Vagina (tissue), 2 donors: ENCODE results near the gene COLEC12. TPM values are rescaled to one million over a fixed set of nuclear protein-coding genes. Genes with fewer than 3 reads are reported as not detected.

Experiments
- DNase-seq, 2 donors: peaks; one replicate each; pipeline ENCODE4 v3.0.0-alpha.2; 2017; ENCODE audit errors: extremely low spot score in 2 of 2
- H3K27ac ChIP-seq: fragments of 200-600 bp; sonication (generic); one replicate; pipeline ENCODE4 v1.5.1; 2019
- H3K27me3 ChIP-seq: fragments of 200-600 bp; sonication (generic); one replicate; pipeline ENCODE4 v1.5.1; 2019
- H3K36me3 ChIP-seq, 2 donors: fragments of 200-600 bp; sonication (generic); one replicate each; pipeline ENCODE4 v1.5.1; 2017 to 2019
- H3K4me1 ChIP-seq: fragments of 200-600 bp; sonication (generic); one replicate; pipeline ENCODE4 v1.5.1; 2019
- H3K4me3 ChIP-seq, 2 donors: fragments of 200-600 bp; sonication (generic); 1 replicate in 1 of 2; 2 replicates in 1 of 2; pipeline ENCODE4 v1.5.1; 2016 to 2019
- H3K9me3 ChIP-seq: fragments of 200-600 bp; sonication (generic); one replicate; pipeline ENCODE4 v1.5.1; 2019
- CTCF ChIP-seq, 3 experiments: fragments of 450-650 bp in 2 of 3; fragments of 200-600 bp in 1 of 3; sonication (generic) in 1 of 3; IDR thresholded peaks; one replicate each; pipeline ENCODE4 v1.5.1; 2017 to 2019; ENCODE audit warnings: antibody characterized with exemption in 3 of 3, mild to moderate bottlenecking in 2 of 3, moderate library complexity in 2 of 3
- POLR2A ChIP-seq, 2 donors: fragments of 450-650 bp; IDR thresholded peaks; one replicate each; pipeline ENCODE4 v1.6.1; 2017; ENCODE audit warnings: antibody characterized with exemption in 2 of 2, mild to moderate bottlenecking in 2 of 2, moderate library complexity in 2 of 2
- POLR2AphosphoS5 ChIP-seq, 2 donors: sonication (generic); formaldehyde crosslinking; IDR thresholded peaks; one replicate each; pipeline ENCODE4 v1.9.0; 2017; ENCODE audit warnings: antibody characterized with exemption in 2 of 2, mild to moderate bottlenecking in 2 of 2, low read depth in 1 of 2; ENCODE audit not compliant: insufficient read depth in 1 of 2
- intact Hi-C: fragments of 100-400 bp; cut with DNase I; formaldehyde crosslinking; loops from one replicate; pipeline ENCODE4 v1.15.1; 2023
- total RNA-seq: library from RNA; depleted of rRNA; stranded (reverse); fragments of >200 nt; gene quantifications from one replicate; pipeline ENCODE4 v1.2.3, GENCODE V29; 2016

The COLEC12 gene
- total RNA-seq, 1 donor from 2014 or later = 18.9 TPM

GRCh38 chr18:499776-500631 is 497 bp downstream of the COLEC12 start:
- peak overlapping the region; percentile 44 for H3K27ac ChIP-seq

GRCh38 chr18:498931-499775 is 1.3 kb downstream of the COLEC12 start:
- intact Hi-C loops = no loop called here
- H3K27me3 ChIP-seq = no peaks in the 10 kb centered on the region
- H3K36me3 ChIP-seq = no peaks in the 10 kb centered on the region
- no peak for DNase-seq
- H3K4me1 ChIP-seq = peaks cover 19% of the 10 kb centered on the region
- no peaks in the 10 kb centered on the region for H3K9me3 ChIP-seq
- peak overlapping the region; percentile 51 to 57 for H3K4me3 ChIP-seq
- H3K27ac ChIP-seq = peak overlapping the region; percentile 44
- TF ChIP-seq POLR2AphosphoS5 (IDR thresholded peaks at IDR 0.05; ENCODE audit: insufficient read depth in 1 of 2, low read depth in 1 of 2) (peak in 1 of 2 donors; percentile 21), POLR2A (IDR thresholded peaks at IDR 0.05) (no peak), CTCF (IDR thresholded peaks at IDR 0.05) (no peak)

More at GRCh38 chr18:499776-500631, 497 bp downstream of the COLEC12 start:
- peaks cover 19% of the 10 kb centered on the region for H3K4me1 ChIP-seq
- no peaks in the 10 kb centered on the region for H3K36me3 ChIP-seq
- TF ChIP-seq POLR2A (IDR thresholded peaks at IDR 0.05) (no peak), CTCF (IDR thresholded peaks at IDR 0.05) (no peak), POLR2AphosphoS5 (IDR thresholded peaks at IDR 0.05; ENCODE audit: insufficient read depth in 1 of 2, low read depth in 1 of 2) (peak in 1 of 2 donors; percentile 43)
- DNase-seq = no peak
- H3K9me3 ChIP-seq = no peaks in the 10 kb centered on the region
- intact Hi-C loops = no loop called here
- H3K27me3 ChIP-seq = no peaks in the 10 kb centered on the region
- H3K4me3 ChIP-seq = peak overlapping the region; percentile 51 to 57

GRCh38 chr18:497688-498087 is 2.8 kb downstream of the COLEC12 start:
- Histone ChIP-seq H3K9me3 (no peaks in the 10 kb centered on the region), H3K4me3 (no peak overlapping the region), H3K27ac (no peak overlapping the region), H3K27me3 (no peaks in the 10 kb centered on the region), H3K36me3 (no peaks in the 10 kb centered on the region), H3K4me1 (peaks cover 19% of the 10 kb centered on the region)
- DNase-seq = no peak
- TF ChIP-seq POLR2AphosphoS5 (IDR thresholded peaks at IDR 0.05; ENCODE audit: insufficient read depth in 1 of 2, low read depth in 1 of 2) (no peak), POLR2A (IDR thresholded peaks at IDR 0.05) (no peak), CTCF (IDR thresholded peaks at IDR 0.05) (no peak)
- intact Hi-C loops = no loop called here

GRCh38 chr18:495452-495851 is 5.0 kb downstream of the COLEC12 start:
- intact Hi-C loops = no loop called here
- no peak for DNase-seq
- H3K9me3 ChIP-seq = no peaks in the 10 kb centered on the region
- no peaks in the 10 kb centered on the region for H3K27me3 ChIP-seq
- no peaks in the 10 kb centered on the region for H3K36me3 ChIP-seq
- no peak overlapping the region for H3K4me3 ChIP-seq
- H3K4me1 ChIP-seq = peaks cover 19% of the 10 kb centered on the region
- TF ChIP-seq POLR2AphosphoS5 (IDR thresholded peaks at IDR 0.05; ENCODE audit: insufficient read depth in 1 of 2, low read depth in 1 of 2) (no peak), CTCF (IDR thresholded peaks at IDR 0.05) (no peak), POLR2A (IDR thresholded peaks at IDR 0.05) (no peak)
- no peak overlapping the region for H3K27ac ChIP-seq
